ENCODE data around the gene TCIRG1.

The TCIRG1 gene

DNA sequence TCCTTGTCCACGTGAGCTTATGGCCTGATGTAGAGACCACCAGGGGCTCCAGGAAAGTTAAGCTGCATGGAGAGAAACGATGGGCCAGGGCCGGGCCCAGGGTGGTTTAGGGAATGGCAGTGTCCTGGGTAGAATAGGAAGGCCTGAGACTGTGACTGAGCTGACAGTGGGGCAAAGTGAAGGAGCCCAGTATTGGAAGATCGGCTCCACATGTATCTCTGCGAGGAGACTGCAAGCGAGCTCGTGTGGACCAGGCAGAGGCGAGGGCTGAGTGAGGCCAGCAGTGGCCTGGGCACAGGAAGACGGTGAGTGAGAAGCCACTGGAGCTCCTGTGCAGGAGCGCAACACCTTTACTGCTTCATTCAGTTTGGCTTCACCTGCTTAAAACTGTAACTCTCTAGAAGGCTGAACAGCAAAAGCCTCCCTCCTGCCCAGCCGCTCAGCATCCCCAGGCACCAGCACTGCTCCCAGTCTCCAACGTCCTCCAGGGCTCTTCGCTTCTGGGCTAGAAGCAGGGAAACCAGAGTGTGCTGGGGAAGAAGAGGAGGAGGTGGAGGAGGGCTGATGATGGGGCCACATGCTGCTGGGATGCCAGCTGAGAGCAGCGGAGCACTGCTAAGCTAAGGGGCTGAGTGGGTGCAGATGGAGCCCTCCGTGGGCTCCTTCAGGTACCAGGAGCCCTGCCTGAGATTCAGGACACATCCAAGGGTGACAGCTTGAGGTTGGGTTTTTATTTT lies 13.5 kb downstream of the TCIRG1 start:
- no peak for DNase-seq

DNA sequence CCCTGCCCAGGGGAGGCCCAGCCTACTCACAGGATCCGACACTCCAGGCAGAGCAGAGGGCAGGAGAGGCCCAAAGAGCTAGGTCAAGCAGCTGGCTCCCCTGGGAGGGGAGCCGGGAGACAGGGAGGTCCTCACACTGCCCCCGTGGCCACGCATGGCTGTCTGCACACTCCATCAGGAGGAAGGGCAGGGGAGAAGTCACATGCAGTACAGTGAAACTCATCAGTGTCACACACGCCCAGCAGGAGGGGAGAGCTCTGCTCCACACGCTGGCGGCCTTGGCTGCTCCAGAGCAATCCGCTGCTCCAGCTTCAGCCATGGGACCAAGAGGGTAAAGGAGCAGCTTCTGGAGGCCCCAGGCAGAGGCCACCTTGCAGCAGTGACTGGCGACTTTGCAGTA lies 14.3 kb downstream of the TCIRG1 start:
- DNase-seq, result no peak

DNA sequence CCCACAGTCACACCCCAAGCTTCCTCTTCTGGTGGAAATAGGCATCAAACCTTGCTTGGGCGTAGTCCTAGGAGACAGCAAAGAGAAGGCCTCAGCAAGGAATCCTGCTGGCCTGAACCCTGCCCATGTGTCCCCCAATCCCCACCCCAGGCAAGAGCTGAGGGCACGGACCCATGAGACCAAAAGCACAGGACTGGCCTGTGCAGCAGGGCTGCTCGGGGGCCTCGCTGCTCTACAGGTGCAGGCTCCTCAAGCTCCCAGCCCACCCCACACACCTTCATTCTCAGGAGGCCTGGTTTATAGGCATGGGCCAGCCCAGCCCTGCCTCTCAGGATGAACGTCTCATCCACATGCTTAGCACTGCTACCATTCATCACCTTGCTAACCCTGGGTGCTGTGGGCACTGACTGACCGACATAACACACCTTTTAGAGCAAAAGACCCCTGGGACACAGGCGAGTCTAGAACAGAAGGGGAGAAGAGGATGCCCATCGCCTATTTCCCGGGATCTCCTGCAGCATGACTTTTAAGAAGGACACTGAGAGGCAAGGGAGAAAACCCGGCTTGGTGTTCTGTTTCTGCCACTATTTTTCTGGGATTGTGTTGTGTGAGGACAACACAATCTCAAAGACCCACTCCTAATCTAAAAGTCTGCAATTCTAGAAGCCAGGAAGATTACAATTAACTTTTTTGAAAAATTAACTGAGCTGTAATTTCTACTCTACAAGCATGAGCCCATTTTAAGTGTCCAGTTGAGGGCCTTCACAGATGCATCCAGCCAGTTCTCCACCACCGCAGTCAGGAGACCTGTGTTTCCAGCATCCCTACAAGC lies 15.4 kb downstream of the TCIRG1 start:
- DNase-seq, result no peak

DNA sequence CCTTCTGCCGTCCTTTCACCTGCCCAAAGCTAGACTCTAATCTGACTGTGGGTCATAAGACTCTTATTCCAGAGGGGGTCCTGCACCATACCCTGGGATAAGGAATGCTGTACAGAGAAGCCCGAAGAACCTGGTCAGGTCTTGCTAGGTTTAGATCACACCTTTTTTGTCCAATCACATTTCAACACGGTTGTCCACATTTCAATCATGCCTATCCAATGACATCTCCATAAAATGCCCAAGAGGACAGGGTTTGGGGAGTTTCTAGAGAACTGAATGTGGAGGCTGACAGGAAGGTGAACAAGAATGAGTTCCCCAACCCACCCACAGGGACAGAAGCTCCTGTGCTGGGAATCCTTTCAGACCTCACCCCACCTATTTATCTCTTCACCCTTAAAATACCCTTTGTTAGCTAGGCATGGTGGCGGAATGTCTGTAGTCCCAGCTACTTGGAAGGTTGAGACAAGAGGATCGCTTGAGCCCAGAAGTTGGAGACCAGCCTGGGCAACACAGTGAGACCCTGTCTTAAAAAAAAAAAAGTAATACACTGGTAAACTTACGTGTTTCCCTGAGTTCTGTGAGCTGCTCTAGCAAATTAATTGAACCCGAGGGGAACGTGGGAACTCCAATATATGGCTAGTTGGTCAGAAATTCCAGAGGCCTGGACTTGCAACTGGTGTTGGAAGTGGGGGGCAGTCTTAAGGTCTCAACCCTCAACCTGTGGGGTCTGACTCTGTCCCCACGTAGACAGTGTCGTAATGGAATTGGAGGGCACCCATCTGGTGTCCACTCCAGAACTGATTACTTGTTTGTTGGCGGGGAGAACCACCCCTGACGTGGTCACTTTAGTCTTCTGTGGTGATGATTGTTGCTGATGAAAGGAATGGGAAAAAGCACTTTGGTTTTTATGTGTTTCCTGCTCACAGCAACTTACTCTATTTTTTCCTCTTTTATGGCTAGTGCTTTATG lies 17.8 kb downstream of the TCIRG1 start:
- DNase-seq, result no peak

DNA sequence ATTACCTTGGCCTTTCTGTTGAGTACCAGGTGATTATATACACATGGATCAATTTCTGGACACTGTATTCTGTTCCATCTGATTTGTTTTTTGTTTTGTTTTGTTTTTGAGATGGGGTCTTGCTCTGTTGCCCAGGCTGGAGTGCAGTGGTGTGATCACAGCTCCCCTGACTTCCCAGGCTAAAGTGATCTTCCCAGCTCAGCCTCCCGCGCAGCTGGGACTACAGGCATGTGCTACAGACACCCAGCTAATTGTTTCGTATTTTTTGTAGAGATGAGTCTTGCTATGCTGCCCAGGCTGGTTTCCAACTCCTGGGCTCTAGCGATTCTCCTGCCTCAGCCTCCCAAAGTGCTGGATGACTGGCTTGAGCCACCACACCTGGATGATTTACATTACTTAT lies 19.0 kb downstream of the TCIRG1 start:
- no peak for DNase-seq

DNA sequence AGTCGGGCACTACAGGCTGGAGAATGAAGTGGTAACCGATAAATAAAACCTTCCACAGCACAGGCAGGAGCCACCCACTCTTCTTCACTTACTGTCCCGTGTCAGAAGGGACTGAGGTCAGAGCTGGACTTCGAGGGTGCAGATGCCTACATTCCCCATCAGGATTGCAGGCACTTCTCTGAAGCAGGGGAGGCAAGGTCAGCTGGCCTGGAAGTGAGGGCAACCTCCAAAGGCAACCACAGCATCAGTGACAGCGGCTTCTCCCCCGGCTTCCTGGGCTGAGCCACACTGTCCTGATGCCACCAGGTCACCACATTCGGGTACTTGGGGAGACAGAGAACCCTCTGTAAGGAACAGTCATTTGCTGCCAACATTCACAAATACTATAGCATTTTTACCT lies 22.7 kb downstream of the TCIRG1 start:
- no peak for DNase-seq

DNA sequence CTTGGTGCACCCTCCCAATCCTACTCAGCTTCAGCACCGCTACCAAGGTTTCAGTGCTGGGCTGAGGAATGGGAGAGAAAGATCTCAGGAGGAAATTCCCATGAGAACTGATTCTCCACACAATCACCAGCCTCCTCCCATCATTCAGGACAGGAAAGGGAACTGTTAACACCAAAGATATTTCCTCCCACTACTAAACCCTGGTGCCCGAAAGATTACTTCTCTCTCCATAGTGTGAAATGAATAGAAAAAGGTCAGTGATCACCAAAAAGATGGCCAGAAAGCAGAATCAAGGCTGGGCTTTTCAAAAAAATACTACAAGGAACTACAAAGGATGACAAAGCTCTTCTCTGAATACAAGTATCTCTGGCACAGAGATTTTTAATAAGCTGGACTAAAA lies 26.1 kb downstream of the TCIRG1 start:
- DNase-seq, result no peak

DNA sequence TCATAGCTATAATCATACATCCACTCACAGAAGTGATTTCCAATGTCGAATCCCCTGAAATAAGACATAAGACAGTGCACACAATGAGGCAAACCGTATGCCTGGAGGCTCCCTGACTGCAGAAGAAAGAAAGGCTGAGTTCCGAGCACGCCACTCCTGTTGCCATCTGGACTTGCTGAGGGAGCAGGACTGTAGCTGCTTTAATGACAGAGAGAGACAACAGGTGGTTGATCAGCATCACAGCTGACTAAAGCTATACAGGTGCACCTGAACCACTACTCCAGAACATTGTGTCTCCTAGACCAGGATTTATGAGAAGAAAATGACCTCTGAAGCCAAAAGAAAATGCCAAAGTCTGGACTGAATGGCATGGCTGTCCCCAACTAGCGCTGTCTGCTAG lies 27.0 kb downstream of the TCIRG1 start:
- no peak for DNase-seq

DNA sequence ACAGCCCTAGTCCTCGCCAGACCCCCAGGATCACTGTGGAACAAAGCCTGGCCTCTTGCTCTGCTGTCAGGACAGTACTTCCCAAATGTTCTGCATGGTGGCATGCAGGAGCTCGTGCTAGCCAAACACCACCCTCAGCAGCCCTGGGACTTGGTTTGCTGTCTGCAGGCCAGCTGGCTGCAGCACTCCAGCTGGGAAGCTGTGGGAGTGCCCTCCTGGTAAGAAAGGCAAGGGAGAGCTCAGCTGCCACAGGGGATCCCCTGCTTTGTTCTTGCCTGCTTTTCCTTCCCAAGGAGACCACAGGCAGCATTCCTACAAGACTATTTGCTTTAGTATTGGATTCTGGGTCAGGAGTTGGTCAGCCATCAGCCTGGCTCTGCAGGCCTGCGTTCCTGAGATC lies 27.9 kb downstream of the TCIRG1 start:
- no peak for DNase-seq

DNA sequence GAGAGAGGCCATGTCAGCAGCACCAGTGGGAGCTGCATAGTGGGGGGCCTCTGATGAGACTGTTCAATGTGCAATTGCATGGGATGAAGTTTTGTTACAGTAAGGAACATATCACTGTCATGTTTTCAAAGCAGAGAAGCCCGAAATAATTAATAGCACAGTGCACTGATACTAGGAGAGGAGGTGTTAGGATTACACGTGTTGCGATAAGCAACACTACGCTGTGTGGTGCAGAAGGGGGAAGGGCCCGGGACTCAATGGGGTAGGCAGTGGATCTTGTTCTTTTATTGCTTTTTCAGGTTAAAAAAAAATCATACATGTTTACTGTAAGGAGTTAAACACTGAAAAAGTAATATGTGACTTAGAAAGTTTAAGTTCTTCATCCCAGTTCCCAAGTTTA lies 29.2 kb downstream of the TCIRG1 start:
- DNase-seq, result no peak

DNA sequence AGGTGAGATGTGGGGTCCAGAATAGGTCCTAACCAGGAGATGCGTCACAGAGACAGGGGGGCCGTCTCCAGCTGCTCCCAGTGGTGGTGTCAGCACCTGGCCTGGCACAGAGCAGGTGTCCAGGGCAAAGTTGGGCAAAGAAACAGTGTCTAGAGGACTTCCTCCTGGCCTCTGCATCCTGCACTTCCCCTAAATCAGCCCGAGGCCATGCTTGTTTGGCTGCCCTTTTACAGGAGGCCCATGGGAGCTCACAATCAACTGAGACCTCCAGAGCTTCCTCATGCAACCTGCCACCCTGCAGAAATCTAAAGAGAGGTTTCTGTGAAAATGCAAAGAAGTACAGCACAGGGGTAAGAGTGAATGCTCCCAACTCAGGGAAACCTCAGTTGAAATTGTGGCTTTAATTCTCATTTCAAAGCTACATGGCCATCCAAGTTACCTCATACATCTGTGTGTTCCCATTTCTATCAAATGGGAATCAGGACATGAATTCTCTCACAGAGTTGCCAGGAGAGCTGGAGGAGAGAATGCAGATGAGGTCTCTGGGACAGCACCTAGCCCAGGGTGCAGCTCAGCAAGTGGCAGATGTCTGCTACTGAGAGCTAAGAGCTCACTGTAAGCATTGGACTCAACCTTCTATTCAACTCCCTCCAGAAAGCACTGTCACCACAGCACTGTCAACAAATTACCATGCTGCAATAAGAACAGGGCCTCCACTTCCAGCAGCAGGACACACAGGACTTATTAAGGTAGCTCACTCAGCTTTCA lies 32.6 kb downstream of the TCIRG1 start:
- DNase-seq, result no peak

DNA sequence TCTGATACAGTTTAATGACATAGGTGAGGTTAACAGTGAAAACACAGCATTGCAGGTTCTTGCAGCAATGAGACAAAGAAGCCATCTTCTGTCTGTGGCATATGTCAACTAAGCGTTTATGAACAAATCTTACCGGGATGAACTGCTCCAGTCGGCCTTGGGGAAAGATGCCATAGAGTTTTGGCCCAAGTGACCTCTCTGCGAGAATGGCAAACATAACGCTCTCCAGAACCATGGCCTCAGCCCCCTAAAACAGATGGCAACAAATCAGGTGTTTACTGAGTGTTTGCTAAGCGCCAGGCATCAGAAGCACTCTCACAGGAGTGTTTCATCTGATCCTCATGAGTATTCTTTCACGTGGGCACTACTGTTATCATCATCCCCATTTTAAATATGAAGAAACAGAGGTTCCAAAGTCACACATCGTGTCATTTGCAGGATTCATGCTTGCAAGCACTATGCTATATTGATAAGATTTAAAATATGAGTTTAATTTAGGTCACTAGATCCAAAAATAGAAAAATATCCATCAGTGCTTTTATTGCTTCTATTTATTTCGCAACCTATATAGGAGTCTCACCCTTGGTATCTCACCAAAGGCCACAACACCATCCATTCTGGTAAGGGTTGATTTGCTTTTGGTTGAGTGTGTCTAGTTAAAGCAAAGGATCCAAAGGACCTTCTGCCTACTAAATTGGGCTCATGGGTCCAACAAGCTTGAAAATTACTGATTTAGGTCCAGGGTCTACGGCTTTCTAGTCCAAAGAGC lies 35.9 kb downstream of the TCIRG1 start:
- no peak for DNase-seq

DNA sequence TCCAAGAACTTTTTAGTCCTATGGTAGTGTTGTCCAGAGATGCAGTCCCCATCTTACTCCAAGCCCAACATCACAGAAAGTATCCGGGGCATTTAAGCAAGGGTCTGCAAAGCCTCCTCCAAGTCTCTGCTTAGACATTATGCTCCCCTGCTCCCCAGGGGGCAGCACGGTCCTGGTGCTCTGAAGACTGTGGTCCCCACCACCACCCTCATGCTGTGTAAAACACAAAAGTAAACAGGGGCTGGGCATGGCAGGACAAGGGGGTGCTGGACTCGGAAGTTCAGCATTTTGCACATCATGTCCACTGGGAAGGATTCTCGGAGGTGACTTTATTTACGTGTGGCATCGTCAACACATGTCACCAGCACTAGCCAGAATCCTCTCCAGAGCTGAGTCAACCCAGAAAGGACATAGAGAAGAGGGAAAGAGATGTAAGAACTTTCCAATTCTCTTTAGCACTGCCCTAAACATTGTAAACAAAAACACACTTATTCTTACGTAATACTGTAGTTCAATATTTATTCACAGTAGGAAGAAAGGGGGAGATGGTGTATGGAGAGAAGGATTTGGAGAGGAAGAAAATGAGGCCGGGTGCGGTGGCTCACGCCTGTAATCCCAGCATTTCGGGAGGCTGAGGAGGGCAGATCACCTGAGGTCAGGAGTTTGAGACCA lies 37.7 kb downstream of the TCIRG1 start:
- no peak for DNase-seq

DNA sequence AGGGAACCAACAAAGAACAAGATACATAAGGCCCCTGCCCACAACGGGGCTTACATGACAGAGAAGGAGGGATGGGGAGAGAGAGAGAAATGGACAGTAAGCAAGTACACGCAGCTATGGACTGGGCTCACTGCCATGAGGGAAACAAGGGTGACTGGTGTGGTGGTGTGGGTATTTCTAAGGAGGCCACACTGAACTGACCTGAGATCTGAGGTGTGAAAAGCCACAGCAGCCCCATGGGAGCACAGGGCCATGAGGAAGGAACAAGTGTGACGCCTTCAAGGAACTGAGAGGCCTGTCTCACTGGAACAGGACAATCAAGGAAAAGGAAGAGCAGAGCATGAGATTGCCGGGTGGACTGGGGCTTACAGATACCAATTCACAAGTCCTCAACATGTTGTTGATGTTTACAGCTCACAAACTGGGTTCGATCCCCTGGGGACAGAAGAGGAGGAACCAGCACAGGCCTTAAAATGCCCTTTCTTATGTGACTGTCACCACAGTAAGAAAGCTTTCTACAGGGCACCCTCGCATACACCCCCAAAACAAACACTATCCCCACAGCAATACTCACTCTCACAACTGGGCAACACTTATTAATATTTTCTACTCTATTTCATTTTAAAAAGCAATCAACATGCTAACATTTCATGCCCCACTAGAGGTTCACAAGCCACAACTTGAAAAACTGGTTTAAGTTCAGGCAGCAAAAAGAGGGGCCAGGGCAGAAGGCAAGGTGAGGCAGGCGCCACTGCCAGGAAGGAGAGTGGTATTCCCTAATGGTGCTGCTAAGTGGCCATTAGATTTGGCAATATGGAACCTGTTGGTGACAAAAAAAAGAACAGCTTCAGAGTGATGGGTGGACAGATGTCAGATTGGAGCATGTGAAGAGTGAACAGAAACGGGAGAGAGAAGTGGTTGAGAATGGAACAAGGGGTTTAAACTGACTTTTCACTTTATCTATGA lies 39.1 kb downstream of the TCIRG1 start:
- no peak for DNase-seq

DNA sequence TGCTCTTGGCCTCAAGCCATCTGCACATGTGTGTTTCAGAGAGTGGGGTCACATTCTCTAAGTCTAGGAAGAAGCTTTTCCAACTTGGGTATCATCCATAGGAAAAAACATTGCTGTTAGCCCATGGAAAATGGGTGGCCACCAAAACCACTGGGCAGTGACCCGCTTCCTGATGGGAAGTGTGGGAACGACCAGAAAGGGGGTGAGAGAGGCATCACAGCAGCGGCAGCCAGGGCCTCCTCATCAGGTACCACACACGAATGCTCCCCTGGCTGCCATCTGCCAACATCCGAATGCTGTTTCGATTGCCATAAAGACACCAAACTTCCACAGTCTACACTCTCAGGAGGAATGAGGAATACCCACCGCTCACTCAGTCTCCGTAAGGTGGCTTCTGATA lies 42.0 kb downstream of the TCIRG1 start:
- no peak for DNase-seq

DNA sequence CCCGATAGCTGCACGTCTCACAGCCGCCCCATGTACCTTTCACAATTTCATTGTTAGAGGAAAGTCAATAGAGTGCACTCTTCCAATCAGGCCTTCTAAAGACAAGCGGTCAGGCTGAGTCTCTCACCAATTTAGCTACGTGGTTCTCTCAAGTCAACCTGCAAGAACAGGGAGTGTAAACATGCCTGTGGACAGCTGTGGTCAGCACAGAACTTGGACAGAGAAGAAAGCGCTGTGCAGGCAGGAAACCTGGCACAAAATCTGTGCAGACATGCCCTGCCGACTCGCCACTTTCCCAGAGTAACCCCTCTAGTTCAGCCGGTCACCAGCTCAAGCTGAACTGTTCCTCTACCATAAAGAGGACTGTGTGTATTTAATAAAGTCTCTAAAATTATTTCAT lies 42.9 kb downstream of the TCIRG1 start:
- no peak for DNase-seq

DNA sequence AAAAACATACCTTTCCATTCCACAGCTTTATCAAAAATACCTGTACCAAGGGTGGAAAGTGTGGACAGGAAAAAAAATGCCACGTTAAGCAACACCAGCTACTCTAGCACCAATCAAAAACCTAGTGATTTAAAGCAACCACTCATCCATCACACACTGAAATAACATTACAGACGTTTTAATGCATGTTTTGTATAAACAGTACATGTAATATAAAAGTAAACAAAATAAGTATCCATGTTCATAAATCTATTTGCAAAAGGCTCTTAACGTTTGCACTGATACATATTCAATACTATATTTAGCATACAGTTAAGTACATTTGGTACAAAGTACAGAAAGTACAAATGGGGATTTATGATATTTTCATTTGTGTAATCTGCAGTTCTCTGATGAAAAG lies 43.7 kb downstream of the TCIRG1 start:
- DNase-seq, result no peak

DNA sequence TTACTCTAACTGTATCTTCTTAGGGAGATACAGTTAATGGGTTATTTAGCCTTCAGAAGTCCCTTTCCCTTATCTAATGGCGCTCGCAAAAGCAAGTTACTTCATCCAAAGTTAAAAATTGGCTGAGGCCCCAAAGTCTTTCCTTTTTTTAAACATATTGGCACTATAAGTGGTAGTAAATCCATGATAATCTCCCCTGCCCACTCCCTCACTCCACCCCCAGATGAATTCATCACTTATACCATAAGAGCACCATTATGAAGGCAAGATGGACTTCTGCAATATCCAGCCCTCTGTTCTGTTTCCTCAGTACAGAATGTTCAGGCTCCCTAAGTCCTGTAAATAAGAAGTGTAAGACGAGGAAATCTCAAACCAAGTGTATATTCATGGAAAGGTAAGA lies 44.7 kb downstream of the TCIRG1 start:
- DNase-seq, result no peak

DNA sequence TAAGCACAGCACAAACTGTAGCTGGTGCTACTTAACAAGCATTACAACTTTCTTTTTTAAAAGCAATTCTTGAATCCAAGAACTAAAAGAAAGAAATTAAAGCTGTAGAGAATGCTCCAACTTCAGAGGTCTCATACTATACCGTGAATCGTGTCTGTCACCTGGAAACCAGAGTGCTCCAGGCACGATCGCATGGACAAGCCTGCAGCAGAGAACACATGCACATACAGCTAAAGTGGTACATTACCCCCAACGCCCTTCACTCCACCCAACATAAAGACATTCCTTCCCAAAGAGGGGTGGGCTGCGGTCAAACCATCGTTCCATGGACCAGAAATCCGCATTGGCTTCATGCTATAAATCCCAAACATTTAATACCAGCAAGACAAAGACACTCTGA lies 50.9 kb downstream of the TCIRG1 start:
- DNase-seq, result no peak

DNA sequence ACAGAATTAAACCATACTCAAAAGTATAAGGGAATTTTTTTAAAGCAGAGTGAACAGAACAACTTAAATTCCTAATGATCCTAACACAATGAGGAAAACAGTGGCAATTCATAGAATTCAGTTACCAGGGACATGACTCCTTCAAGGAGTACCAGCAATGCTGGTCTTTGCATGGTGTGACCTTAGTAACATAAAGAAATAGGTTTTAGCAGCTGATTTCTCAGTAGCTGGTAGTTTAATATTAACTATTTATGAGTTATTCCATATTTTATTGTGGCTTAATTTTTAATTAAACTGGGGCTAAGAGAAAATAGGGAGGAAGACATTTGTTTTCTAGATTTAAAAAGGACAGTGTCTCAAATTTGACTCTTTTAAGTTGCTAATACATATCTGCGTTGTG lies 51.5 kb downstream of the TCIRG1 start:
- DNase-seq, result no peak

Data from activated CD4-positive, alpha-beta T cell treated with anti-CD3 and anti-CD28 coated beads, Interleukin-2, amount 50 U/mL, for 1 hour (primary cell).